Placental epithelial cell (primary cell): ENCODE results near the gene NCS1. TPM values are rescaled to one million over a fixed set of nuclear protein-coding genes. Genes with fewer than 3 reads are reported as not detected.

Experiments
- total RNA-seq: library from RNA; depleted of rRNA; stranded (reverse); fragments of >200 nt; gene quantifications from 2 replicates; pipeline ENCODE4 v1.2.3, GENCODE V29; 2012

The NCS1 gene
- total RNA-seq = 13.7 and 33.3 TPM in 2 replicates

DNA sequence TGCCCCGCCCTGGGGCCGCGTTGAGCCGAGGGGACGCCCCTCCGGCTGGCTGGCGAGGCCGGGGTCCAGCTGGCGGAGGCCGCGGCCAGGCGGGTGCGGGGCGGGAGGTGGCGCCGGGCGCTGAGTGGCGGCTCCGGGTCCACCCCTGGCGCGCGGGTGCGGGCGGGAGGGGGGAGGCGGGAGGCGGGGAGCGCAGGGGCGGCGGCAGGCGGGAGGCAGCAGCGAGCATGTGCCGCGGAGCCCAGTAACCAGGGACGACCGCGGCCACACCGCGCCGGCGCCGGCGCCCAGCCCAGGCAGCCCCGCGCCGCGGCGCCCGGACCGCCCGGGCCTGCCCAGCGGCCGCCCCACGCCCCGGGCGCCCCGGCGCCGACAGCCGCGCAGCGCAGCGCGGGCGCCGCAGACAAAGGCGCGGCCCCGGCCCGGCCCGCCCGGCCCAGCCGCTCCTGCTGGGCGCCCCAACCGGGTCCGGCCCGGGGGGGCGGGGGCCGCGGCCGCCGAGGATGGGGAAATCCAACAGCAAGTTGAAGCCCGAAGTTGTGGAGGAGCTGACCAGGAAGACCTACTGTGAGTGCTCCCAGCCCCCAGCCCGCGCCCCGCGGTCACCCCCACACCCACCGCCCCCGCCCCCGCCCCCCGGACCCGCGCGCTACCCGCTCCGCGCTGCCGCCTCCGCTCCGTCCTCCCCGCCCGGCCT is at the start of gene NCS1:
Gene NCS1 (plus strand): TSS at position 244 of the 697 bp plus-strand sequence. CDS start 260 bp downstream, at position 504.

DNA sequence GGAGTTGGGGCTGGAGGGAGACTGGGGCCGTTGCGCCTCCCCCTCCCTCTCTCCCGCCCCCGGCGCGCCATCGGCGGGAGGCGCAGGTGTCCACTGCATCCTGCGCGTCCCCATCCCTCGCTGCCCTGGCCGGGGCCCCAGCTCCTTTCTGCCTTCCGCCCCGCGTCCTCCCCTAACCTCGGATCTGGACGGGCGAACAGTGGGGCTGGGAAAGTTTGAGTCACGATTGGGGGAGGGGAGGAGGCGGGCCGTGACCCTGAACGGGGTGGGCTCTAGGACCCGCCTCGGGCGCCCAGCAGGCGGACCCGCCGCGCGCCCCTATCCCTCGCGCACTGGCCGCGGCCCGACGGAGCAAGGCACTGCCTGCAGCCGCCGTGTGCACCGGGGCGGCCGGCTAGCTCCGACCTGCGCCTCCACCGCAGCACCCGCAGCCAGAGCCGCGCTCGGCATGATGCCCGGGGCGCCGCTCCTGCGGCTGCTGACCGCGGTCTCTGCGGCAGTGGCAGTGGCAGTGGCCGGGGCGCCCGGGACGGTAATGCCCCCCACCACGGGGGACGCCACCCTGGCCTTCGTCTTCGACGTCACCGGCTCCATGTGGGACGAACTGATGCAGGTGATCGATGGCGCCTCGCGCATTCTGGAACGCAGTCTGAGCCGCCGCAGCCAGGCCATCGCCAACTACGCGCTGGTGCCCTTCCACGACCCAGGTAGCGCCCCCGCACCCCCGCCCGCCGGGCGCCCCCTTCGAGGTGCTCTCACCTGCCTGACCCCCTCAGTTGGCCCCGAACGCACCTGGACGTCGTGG is 93.4 kb downstream of the NCS1 start, which contains the start of gene HMCN2:
Gene HMCN2 (plus strand): TSS at position 330 of the 805 bp plus-strand sequence. CDS start 119 bp downstream, at position 449.

Other genes with a start within 250 kb of the NCS1 start
- 19.8 and 40.4 TPM in 2 replicates for gene FNBP1, start 129.2 kb upstream of the NCS1 start, total RNA-seq
- gene GPR107, start 118.5 kb upstream of the NCS1 start, total RNA-seq = 20.4 and 24.2 TPM in 2 replicates
- gene HMCN2, start 93.4 kb downstream of the NCS1 start, total RNA-seq = 0.39 TPM in 1 of 2 replicates, not detected in the other